Bronchial epithelial cell (primary cell): ENCODE data around the gene DYNLT4. TPM values are rescaled to one million over a fixed set of nuclear protein-coding genes. Genes with fewer than 3 reads are reported as not detected.
A peak's percentile ranks its signal among the peaks of the same experiment; 100 is the strongest.

Experiments used
- DNase-seq: peaks from one replicate; pipeline ENCODE4 v3.0.0-alpha.2; 2010; ENCODE audit warnings: low read depth
- FAIRE-seq: peaks from 2 replicates; lab custom pipeline; 2011; peaks lifted over from hg19 to GRCh38; lab: Jason Lieb, UNC
- H3K27me3 ChIP-seq: 2 replicates; pipeline ENCODE4 v1.5.1; 2011; ENCODE audit warnings: low read length; ENCODE audit not compliant: control insufficient read depth, insufficient read depth
- H3K36me3 ChIP-seq: 2 replicates; pipeline ENCODE4 v1.5.1; 2011; ENCODE audit warnings: low read length; ENCODE audit not compliant: control insufficient read depth, insufficient read depth
- H3K4me3 ChIP-seq: 2 replicates; pipeline ENCODE4 v1.5.1; 2011; ENCODE audit warnings: mild to moderate bottlenecking, low read depth, low read length, control low read depth
- CTCF ChIP-seq: IDR thresholded peaks from 2 replicates; pipeline ENCODE4 v1.5.1; 2011; ENCODE audit warnings: mild to moderate bottlenecking, moderate library complexity, low read length, control low read depth, inconsistent platforms; ENCODE audit not compliant: insufficient read depth, severe bottlenecking
- total RNA-seq: library from RNA; depleted of rRNA; stranded (reverse); fragments of >200 nt; gene quantifications from 2 replicates; pipeline ENCODE4 v1.2.1, GENCODE V29; 2014

Gene DYNLT4
- total RNA-seq, 1 donor from 2014 or later: not detected

- DNase-seq: no peak
Observed at GRCh38 chr1:44792736-44793502, 14.2 kb downstream of the DYNLT4 start.

DNA sequence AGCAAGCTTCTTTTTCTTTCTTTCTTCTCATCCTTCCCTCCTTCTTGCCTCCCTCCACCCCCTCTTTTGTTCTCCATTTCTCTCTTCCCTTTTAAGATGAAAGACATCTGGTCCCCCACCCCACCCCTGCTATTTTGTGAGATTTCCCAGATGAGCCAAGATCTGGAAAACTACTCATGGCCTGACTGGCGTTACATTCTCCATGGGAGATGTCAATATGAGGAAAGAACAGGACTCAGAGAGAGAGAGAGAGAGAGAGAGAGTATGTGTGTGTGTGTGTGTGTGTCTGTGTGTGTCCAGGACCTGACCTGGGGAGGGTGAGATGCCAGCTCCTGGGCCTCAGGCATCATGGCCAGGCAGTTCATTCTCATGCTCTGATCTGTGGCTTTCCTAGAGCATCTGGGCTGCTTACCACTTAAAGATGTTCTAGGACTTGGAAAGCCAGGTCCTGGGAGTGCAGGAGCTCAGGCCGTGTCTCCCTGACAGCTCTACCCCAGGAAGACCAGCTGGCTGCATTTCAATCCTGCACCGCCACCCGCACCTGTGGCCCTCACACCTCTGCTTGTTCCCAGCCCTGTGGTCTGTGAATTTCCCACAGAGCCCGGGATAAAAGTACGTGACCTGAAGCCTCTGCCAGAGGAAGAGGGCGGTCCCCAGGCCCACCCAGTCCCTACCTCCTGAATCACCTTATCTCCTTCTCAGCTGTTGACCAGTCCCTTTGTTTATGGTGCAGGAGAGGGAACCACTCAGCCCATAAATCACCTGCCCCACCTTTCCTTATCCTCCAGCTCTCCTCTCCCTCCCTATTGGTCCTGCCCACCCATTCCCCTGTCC lies 16.0 kb downstream of the DYNLT4 start:
- DNase-seq: no peak
- FAIRE-seq: peak; percentile 96
- Histone ChIP-seq H3K36me3 (no peaks in the 10 kb centered on the region), H3K27me3 (no peaks in the 10 kb centered on the region), H3K4me3 (no peak overlapping the region)
- TF ChIP-seq CTCF: no peak

More at GRCh38 chr1:44792736-44793502, 14.2 kb downstream of the DYNLT4 start:
- Histone ChIP-seq H3K36me3 (no peaks in the 10 kb centered on the region), H3K27me3 (no peaks in the 10 kb centered on the region), H3K4me3 (no peak overlapping the region)
- TF ChIP-seq CTCF: no peak
- FAIRE-seq: no peak

DNA sequence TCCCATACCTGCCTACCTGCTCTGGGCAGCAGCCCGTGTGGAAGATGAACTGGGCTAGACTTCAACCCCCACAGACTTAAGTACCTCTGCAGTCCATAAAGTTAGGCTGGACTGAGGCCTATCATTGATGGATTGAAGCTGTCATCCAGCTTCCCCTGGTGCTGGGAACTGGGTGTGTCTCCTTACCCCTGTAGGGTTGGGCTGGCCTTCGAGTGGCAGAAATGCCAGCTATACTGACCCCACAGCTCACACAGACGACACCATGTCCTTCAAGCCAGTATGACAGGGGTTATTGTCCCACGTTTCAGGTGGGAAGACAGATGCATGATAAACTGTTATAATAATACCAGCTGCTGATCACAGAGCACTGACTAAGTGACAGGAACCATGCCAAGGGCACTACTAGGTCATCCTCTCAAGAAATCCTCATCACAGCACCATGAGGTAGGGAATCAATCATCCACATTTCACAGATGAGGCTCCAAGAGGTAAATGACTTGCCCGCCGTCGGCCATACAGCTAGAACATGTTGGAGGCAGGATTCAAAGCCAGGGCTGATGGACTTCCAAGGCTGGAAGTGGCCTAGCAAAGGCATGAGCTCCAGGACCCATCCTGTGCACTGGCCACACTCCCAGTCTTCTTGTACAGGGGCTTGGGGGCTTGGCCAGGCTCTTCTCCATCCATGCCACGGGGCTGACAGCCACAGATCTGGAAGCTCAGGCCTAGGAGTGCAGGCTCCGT lies 18.9 kb downstream of the DYNLT4 start, which contains the start of gene BEST4:
Gene BEST4, minus strand, starts transcription at position 51 of the 741 bp plus-strand sequence. CDS start 465 bp downstream, outside the sequence.
- FAIRE-seq: no peak
- no peaks in the 10 kb centered on the region for H3K36me3 ChIP-seq
- no peak for DNase-seq
- TF ChIP-seq CTCF: no peak
- no peak within 1 kb of the TSS for H3K4me3 ChIP-seq
- no peaks in the 10 kb centered on the region for H3K27me3 ChIP-seq

- H3K36me3 ChIP-seq: no peaks in the 10 kb centered on the region
- H3K4me3 ChIP-seq: no peak overlapping the region
- H3K27me3 ChIP-seq: no peaks in the 10 kb centered on the region
- DNase-seq (no peak), FAIRE-seq (no peak)
- no peak for TF ChIP-seq CTCF
Observed at GRCh38 chr1:44787506-44787905, 19.6 kb downstream of the DYNLT4 start.

DNA sequence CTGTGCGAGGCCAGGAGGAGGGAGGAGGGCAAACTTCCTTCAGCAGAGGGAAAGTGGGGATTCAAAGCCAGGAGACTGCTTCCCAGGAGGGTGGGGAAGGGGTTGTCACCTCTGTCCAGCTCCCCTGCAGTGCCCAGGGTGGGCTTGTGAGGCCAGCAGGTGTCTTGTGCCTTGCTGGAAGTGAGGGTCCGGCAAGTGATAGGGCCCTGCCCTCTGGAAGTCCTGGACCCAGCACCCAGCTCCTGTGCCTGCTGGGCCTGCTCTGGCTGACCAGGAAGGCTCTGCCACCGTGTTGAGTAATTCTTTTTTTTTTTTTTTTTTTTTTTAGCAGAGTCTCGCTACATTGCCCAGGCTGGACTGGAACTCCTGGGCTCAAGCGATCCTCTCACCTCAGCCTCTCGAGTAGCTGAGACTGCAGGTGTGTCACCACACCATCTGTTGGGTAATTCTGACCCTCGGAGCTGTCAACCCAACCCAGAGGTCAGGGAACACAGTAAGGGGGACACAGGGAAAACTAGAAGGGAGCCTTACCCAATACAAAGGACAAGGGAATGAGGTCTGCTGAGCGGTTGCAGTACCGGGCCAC lies 20.2 kb downstream of the DYNLT4 start:
- Histone ChIP-seq H3K4me3 (no peak overlapping the region), H3K36me3 (no peaks in the 10 kb centered on the region), H3K27me3 (no peaks in the 10 kb centered on the region)
- DNase-seq (no peak), FAIRE-seq (no peak)
- TF ChIP-seq CTCF: no peak
